Measurements from ENCODE around the gene NPDC1.

NPDC1 gene

DNA sequence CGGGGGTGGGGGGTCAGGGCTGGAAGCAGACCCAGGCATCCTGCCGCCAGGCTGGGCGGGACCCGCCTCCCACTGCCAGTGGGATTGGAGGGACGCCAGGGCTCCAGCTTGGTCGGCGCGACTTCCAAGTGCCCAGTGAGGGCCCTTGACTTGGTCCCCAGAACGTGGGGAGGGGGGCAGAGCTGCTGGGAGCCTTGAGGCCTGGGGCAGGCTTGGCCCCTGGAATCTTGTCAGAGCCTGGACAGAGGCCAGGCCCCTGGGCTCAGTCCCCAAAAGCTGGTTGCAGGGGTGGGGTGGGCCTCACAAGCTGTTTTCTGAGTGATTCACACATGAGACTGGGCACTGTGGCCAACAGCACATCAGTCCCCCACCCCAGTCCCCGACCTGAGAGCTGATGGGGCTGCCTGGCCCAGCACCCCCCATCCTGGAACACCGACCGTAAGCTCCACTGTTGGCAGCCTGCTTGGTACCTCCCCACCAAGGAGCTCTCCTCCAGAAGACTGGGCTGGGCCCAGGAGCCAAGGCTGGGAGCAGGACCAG lies 50.1 kb downstream of the NPDC1 start:
- no peak for FAIRE-seq
- DNase-seq (ENCODE audit: low spot score): peak; percentile 34

DNA sequence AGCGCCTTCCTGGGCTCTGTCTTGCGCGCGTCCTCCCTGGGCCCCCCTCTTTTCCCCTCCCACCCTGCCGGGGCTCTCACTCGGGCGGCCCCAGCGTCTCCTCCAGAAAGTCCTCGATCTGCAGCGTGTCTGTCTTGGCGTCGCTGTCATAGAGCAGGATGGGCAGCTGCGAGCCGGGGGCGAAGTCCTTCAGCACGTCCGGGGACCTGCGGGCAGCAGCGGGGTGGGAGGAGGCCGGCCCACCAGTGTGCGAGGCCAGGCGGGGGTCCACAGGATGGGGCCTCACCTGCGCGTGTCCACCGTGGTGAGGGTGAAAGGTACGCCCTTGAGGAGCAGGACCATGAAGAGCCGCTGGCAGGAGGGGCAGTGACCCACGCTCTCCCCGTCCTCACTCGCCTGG lies 50.6 kb downstream of the NPDC1 start:
- FAIRE-seq: no peak
- no peak for DNase-seq (ENCODE audit: low spot score)

DNA sequence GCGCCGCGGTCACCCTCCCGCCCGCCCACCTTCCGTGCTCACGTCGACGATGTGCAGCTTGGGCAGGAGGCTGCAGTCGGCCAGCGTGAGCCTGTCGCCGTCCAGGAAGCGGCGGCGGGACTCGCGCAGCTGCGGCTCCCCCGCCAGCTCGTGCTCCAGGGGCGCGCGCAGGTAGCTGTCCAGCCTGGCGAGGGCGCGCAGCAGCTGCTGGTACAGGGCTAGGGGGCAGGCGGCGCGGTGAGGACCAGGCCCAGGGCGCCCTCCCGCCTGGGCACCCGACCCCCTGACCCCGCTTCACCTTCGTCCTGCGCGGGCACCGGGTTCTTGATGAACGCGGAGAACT lies 51.1 kb downstream of the NPDC1 start:
- no peak for DNase-seq (ENCODE audit: low spot score)

GRCh38 chr9:136994180-136994887 lies 51.6 kb downstream of the NPDC1 start:
- DNase-seq (ENCODE audit: low spot score): no peak
- no peak for FAIRE-seq

More for the DNA sequence above, 51.1 kb downstream of the NPDC1 start:
- FAIRE-seq: no peak

DNA sequence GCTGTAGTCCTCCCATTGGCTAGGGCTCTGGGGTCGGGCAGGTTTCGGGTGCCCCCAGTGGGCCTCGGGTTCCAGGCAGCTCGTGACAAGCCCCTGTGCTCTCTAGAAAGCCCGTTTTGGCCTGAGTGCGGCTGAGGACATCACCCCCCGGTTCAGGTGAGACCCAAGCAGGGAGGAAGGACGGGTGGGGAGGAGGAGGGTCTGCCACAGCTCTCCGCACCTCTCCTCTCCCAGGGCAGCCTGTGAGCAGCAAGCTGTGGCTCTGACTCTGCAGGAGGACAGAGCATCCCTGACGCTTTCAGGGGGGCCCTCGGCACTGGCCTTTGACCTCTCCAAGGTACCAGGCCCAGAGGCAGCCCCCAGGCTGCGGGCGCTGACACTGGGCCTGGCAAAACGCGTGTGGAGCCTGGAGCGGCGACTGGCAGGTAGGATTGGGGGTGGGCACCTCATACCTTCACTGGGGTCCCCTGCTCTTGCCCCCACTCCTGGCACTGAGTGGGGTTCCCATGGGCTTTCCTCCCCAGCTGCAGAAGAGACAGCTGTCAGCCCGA lies 53.1 kb downstream of the NPDC1 start:
- no peak for FAIRE-seq

DNA sequence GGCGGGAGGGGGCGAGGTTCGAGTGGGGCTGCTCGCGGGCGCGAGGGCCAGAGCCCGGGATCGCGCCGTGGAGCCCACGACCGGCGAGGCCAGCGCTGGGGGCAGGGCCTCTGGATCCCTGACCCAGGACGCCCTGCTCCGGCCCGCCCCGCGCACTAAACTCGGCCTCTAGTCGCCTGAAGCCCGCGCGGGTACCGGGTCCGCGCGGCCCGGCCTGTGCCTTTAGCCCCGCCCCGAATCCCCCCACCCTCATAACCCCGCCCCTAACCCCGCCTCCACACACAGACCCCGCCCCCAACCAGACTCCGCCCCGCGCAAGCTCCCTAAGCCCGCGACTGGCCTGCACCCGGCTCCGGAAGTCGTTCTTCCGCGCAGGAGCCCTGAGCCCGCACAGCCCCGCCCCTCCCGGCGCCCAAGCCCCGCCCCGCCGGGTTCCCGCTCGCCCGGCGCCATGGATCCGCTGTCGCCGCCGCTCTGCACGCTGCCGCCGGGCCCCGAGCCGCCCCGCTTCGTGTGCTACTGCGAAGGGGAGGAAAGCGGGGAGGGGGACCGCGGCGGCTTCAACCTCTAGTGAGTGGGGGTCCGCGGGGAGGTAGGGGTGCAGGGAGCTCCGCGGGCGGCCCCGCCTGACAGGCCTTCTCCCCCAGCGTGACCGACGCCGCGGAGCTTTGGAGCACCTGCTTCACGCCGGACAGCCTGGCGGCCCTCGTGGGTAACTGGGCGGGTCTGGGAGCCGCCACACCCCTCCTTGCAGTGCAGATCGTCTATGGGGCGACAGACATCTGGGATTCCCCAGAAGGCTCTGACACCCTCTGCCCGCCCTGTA lies 53.8 kb downstream of the NPDC1 start, which contains the start of gene PAXX:
Gene PAXX (plus strand): TSS at position 430 of the 826 bp plus-strand sequence. CDS start 22 bp downstream, at position 452.
- DNase-seq (ENCODE audit: low spot score) (peak; percentile 98), FAIRE-seq (no peak)

More for the DNA sequence above, 53.1 kb downstream of the NPDC1 start:
- DNase-seq (ENCODE audit: low spot score): no peak

DNA sequence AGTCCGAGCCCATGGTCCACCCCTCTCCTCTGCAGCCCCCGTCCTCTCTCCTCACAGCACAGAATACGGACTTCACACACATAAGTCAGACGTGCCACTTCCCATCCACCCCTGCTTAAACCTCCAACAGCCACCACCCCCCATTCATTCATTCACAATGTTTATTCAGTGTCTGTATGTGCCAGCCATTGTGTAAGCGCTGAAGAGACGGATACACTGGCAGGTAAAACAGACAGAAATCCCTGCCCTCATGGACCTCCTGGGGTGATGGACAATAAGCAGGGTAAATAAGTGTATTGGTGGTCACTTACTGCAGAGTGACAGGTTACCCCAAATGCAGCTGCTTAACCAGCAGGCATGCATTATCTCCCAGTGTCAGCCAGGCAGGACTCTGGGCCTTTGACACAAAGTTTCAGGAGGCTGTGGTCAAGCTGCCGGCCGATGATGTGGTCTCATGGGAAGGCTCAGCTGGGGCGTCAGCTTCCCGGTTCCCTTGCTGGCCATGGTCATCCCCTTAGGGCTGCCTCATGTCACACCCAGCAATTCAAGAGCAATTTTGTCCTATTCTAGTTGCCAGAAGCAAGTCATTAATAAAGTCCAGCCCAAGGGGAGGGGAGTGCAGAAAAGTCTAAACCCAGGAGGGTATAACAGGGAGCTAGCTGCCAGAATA lies 55.6 kb downstream of the NPDC1 start:
- FAIRE-seq (no peak), DNase-seq (ENCODE audit: low spot score) (no peak)
